K562 (cell line): Measurements from ENCODE around the gene IFI30. TPM values are rescaled to one million over a fixed set of nuclear protein-coding genes. Genes with fewer than 3 reads are reported as not detected.

ENCODE experiments used
- ATAC-seq: fragments of 200-7000 bp; cut with Tn5 transposase; 3 replicates; pipeline ENCODE4 v1.9.1; 2020; ENCODE audit warnings: moderate library complexity
- BruUV-seq: library from RNA; stranded (reverse); fragments of 400-500 nt; replicated peaks from 2 replicates; lab custom pipeline; 2021; lab: Mats Ljungman, UMichigan
- CTCF ChIA-PET: fragments of 300-600 bp; formaldehyde crosslinking; extraction: SDS; loops from one replicate; lab custom pipeline; 2021; ENCODE audit warnings: low intra/inter-chr PET ratio; lab: Yijun Ruan, JAX
- POLR2A ChIA-PET: fragments of 300-600, 350-650 bp; sonication (Branson Sonifier 250); formaldehyde crosslinking; extraction: SDS; loops from one replicate; lab custom pipeline; 2021; ENCODE audit warnings: antibody characterized with exemption, inconsistent platforms; lab: Yijun Ruan, JAX
- DNase-seq, 4 experiments: peaks; one replicate each; pipeline versions ENCODE4 v3.0.0 to v3.0.0-alpha.2; 2011 to 2018; ENCODE audit warnings: low spot score in 3 of 4, mixed read lengths in 3 of 4; ENCODE audit errors: extremely low read depth in 1 of 4
- FAIRE-seq: peaks from 2 replicates; lab custom pipeline; 2011; peaks lifted over from hg19 to GRCh38; lab: Jason Lieb, UNC
- H2AFZ ChIP-seq: 2 replicates; pipeline ENCODE4 v1.6.0; 2011; ENCODE audit warnings: low read depth, low read length, control low read depth, inconsistent platforms
- H3K27ac ChIP-seq: fragments of 200-600 bp; 3 replicates; pipeline ENCODE4 v1.8.0; 2011; ENCODE audit warnings: low read depth, mild to moderate bottlenecking, control low read depth, inconsistent platforms, low read length, moderate library complexity, mixed read lengths; ENCODE audit errors: extremely low read depth
- H3K27me3 ChIP-seq, 2 experiments: fragments of 300-600 bp in 1 of 2; 2 replicates in 1 of 2; 3 replicates in 1 of 2; pipeline versions ENCODE4 v1.6.0 to v1.8.0; 2011; ENCODE audit warnings: inconsistent platforms in 2 of 2, low read length in 2 of 2, mild to moderate bottlenecking in 1 of 2, mixed read lengths in 1 of 2, moderate library complexity in 1 of 2; ENCODE audit not compliant: control insufficient read depth in 2 of 2, insufficient read depth in 2 of 2
- H3K36me3 ChIP-seq: fragments of 300-600 bp; 3 replicates; pipeline ENCODE4 v1.8.0; 2011; ENCODE audit warnings: mild to moderate bottlenecking, low read length, inconsistent platforms; ENCODE audit not compliant: control insufficient read depth, insufficient read depth
- H3K4me1 ChIP-seq, 2 experiments: fragments of 200-600 bp in 1 of 2; replicated peaks in 1 of 2; 2 replicates in 1 of 2; 3 replicates in 1 of 2; pipeline versions ENCODE4 v1.5.1 to v1.8.0; 2011; ENCODE audit warnings: inconsistent platforms in 2 of 2, low read length in 2 of 2, mild to moderate bottlenecking in 1 of 2, mixed read lengths in 1 of 2, moderate library complexity in 1 of 2; ENCODE audit not compliant: control insufficient read depth in 2 of 2, insufficient read depth in 2 of 2
- H3K4me2 ChIP-seq: 2 replicates; pipeline ENCODE4 v1.6.1; 2011; ENCODE audit warnings: low read length, control low read depth, inconsistent platforms, mixed read lengths; ENCODE audit not compliant: insufficient read depth
- H3K4me3 ChIP-seq: fragments of 200-600 bp; sonication (generic), shearing (Covaris generic); 2 replicates; pipeline ENCODE4 v1.5.1; 2016; ENCODE audit warnings: control low read depth, inconsistent platforms
- H3K79me2 ChIP-seq: fragments of 200-600 bp; 3 replicates; pipeline ENCODE4 v1.8.0; 2011; ENCODE audit warnings: low read length, inconsistent platforms; ENCODE audit not compliant: control insufficient read depth, insufficient read depth
- H3K9ac ChIP-seq, 2 experiments: 2 replicates each; pipeline versions ENCODE4 v1.6.0 to v1.6.1; 2011; ENCODE audit warnings: low read depth in 2 of 2, low read length in 2 of 2, control low read depth in 1 of 2, inconsistent platforms in 1 of 2, mild to moderate bottlenecking in 1 of 2, mixed read lengths in 1 of 2; ENCODE audit not compliant: insufficient read depth in 1 of 2
- H3K9me1 ChIP-seq: one replicate; pipeline ENCODE4 v1.6.0; 2011; ENCODE audit warnings: inconsistent platforms, mild to moderate bottlenecking, low read length, moderate library complexity; ENCODE audit not compliant: control insufficient read depth, insufficient read depth
- H3K9me3 ChIP-seq: replicated peaks from 2 replicates; pipeline ENCODE4 v1.5.1; 2011; ENCODE audit warnings: low read depth, low read length, inconsistent platforms; ENCODE audit not compliant: control insufficient read depth, insufficient read depth
- H4K20me1 ChIP-seq: replicated peaks from 2 replicates; pipeline ENCODE4 v1.6.1; 2011; ENCODE audit warnings: low read length, inconsistent platforms, mixed read lengths; ENCODE audit not compliant: control insufficient read depth, insufficient read depth
- BACH1 ChIP-seq: fragments of 200-800 bp; sonication (Bioruptor generic); IDR thresholded peaks from 2 replicates; pipeline ENCODE4 v1.6.1; 2016; ENCODE audit warnings: missing genetic modification characterization, missing compliant biosample characterization
- CEBPG ChIP-seq, 3 experiments: fragments of 200-800 bp in 1 of 3; sonication (Bioruptor generic) in 1 of 3; sonication (generic) in 1 of 3; formaldehyde crosslinking in 1 of 3; IDR thresholded peaks in 2 of 3; conservative IDR thresholded peaks in 1 of 3; 2 replicates each; pipeline versions ENCODE4 v1.6.1 to v1.8.0; 2016 to 2022; ENCODE audit warnings: missing compliant biosample characterization in 2 of 3, missing genetic modification characterization in 2 of 3, mild to moderate bottlenecking in 1 of 3, missing genetic modification reagents in 1 of 3
- FOS ChIP-seq: IDR thresholded peaks from 3 replicates; pipeline ENCODE4 v1.6.1; 2011; ENCODE audit not compliant: insufficient read length; ENCODE audit errors: extremely low read depth
- HNRNPK ChIP-seq: fragments of 200-400 bp; formaldehyde crosslinking; IDR thresholded peaks from one replicate; pipeline ENCODE4 v1.6.1; 2018; ENCODE audit warnings: mild to moderate bottlenecking, low read depth, low read length; ENCODE audit not compliant: poor library complexity, severe bottlenecking
- RCOR1 ChIP-seq, 2 experiments: IDR thresholded peaks; 2 replicates each; pipeline ENCODE4 v1.6.1; 2012; ENCODE audit warnings: low read depth in 2 of 2, low read length in 2 of 2, borderline replicate concordance in 1 of 2, improper control_type of control experiment in 1 of 2
- SMARCA5 ChIP-seq: fragments of 450-650 bp; IDR thresholded peaks from 2 replicates; pipeline ENCODE4 v1.6.1; 2016
- ZNF280A ChIP-seq: fragments of 450-650 bp; IDR thresholded peaks from 2 replicates; pipeline ENCODE4 v1.6.1; 2018; ENCODE audit warnings: mild to moderate bottlenecking, low read depth; ENCODE audit not compliant: partially characterized antibody
- ZSCAN29 ChIP-seq: fragments of 450-650 bp; IDR thresholded peaks from 2 replicates; pipeline ENCODE4 v1.6.1; 2017
- WGBS: fragments of 100-300 bp; shearing (Covaris generic); methylation state at CpG from one replicate; pipeline ENCODE4 v1.1.6; 2016; ENCODE audit warnings: low coverage, mixed read lengths; ENCODE audit not compliant: insufficient coverage; ENCODE audit errors: missing lambda C conversion rate; 5-methylcytosine and 5-hydroxymethylcytosine counted together
- in situ Hi-C: fragments of 300-500 bp; cut with MboI; formaldehyde crosslinking; loops from 4 replicates; pipeline ENCODE4 v1.15.0; 2018; ENCODE audit warnings: inconsistent platforms, mixed read lengths
- intact Hi-C: fragments of 100-400 bp; cut with micrococcal nuclease; formaldehyde crosslinking; loops from 2 replicates; pipeline ENCODE4 v1.14.2; 2022
- polyA plus RNA-seq, 8 experiments: library from polyadenylated mRNA; depleted of rRNA in 4 of 8; stranded (reverse) in 5 of 8; unstranded in 3 of 8; fragments of >200 nt; fragmentation: Nextera tagmentation in 2 of 8; fragmentation: Illumina TruSeq in 1 of 8; extraction: Ambion mirVana in 2 of 8; extraction: Trizol in 1 of 8; gene quantifications; 2 replicates each; pipeline versions ENCODE4 v1.2.1 to v1.2.3, GENCODE V29; 2011 to 2014; ENCODE audit warnings: inconsistent platforms in 1 of 8, missing spikeins in 1 of 8
- total RNA-seq, 7 experiments: library from RNA; depleted of rRNA in 6 of 7; stranded (reverse); fragments of >200 nt in 6 of 7; fragmentation: Illumina TruSeq in 2 of 7; extraction: Trizol in 2 of 7; gene quantifications; 2 replicates each; pipeline versions ENCODE4 v1.2.1 to v1.2.3, GENCODE V29; 2011 to 2021; ENCODE audit warnings: low replicate concordance in 1 of 7
- TF ChIP-seq, protein P1 (sequence below), 2 experiments: fragments of 150-350 bp in 1 of 2; IDR thresholded peaks; 2 replicates each; pipeline ENCODE4 v1.6.1; 2012 to 2016; ENCODE audit warnings: low read depth in 2 of 2, low read length in 2 of 2, mild to moderate bottlenecking in 1 of 2, moderate library complexity in 1 of 2

Gene IFI30
- total and polyA plus RNA-seq, 9 of the 15 experiments (the other 6 are each of a cell fraction or from before 2014, with no cell fraction given): 63.7 to 430 (median 109) TPM

DNA sequence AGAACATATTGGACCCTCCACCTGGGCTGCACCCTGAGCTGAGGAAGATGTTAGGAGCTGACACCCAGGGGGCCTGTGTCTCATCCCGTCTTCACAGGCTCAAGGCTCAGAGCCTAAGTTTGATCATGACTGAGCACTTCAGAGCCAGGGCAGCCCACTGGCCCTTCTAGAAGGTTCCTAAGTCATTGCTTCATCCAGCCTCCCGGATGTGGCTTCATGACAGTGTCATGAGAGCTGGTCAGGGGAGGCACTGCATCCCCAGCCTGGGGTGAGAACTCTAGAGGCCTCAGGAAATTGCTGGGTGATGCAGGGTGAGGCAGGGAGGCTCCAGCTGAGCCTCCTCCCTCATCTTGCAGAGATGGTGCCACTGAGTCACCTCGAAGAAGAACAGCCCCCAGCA is 45.6 kb upstream of the IFI30 start:
- BruUV-seq: no TSS peak
- Histone ChIP-seq H4K20me1 (0 out of 2 replicates have a peak, but pooled peaks cover 4% of the 10 kb centered on the region), H3K9ac (peak overlapping the region in 1 of 2 experiments; percentile 50; a peak in 2 of 4 replicates), H3K79me2 (no peaks in the 10 kb centered on the region), H3K4me2 (no peak overlapping the region), H3K36me3 (peaks cover 58% of the 10 kb centered on the region; the same call in 2 of the 3 replicates), H2AFZ (no peak overlapping the region), H3K4me1 (peaks cover 0 to 16% of the 10 kb centered on the region in 2 experiments; a peak in 2 of 5 replicates), H3K9me3 (no peaks in the 10 kb centered on the region), H3K9me1 (no peaks in the 10 kb centered on the region), H3K27me3 (no peaks in the 10 kb centered on the region), H3K27ac (no peak overlapping the region), H3K4me3 (no peak overlapping the region)
- in situ Hi-C loops: no loop called here
- DNase-seq (no peak), ATAC-seq (peak; percentile 46; the same call in 2 of the 3 replicates), FAIRE-seq (no peak)
- CTCF ChIA-PET: no interaction called here
- intact Hi-C loops: no loop called here
- WGBS: 60% methylated on average over 2 of the region's 3 CpGs
- TF ChIP-seq ZSCAN29: no peak
- peak; percentile 39; the same call in 1 of the 2 replicates for TF ChIP-seq CEBPG (CRISPR knock-in tag; IDR thresholded peaks at IDR 0.05)
- TF ChIP-seq CEBPG (tag; conservative IDR thresholded peaks at IDR 0.05 in 1 of 2, IDR thresholded peaks at IDR 0.05 in 1 of 2): peak in 1 of 2 experiments; percentile 44; a peak in 1 of 4 replicates
- POLR2A ChIA-PET: interaction anchor here (0.5 to 1.7 kb wide), 4 partner anchors 10 to 62 kb away, joined by 3 to 5 read pairs (median 4); no protein-coding TSS in a partner anchor

DNA sequence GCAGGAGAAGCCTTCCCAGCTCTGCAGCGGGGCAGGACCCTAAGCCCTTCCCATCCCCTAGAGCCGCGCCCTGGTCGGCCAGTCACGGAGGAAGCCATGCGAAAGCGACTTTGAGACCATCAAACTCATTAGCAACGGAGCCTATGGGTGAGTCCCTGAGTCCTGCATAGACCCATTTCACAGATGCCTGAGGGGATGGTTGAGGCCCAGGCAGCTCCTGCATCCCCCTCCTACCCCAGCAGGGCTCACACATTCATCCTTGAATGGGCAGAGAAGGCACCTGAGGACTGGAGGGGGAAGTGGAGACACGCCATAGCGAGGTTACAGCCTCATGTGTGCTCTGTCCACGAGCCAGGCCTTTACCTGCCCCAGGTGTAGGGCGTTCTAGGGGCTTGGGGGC is 44.8 kb upstream of the IFI30 start:
- H3K4me1 ChIP-seq: peaks cover 0 to 8% of the 10 kb centered on the region in 2 experiments; a peak in 2 of 5 replicates
- H3K9me1 ChIP-seq: no peaks in the 10 kb centered on the region
- peak overlapping the region in 1 of 2 experiments; percentile 50; a peak in 2 of 4 replicates for H3K9ac ChIP-seq
- H3K79me2 ChIP-seq: no peaks in the 10 kb centered on the region
- CTCF ChIA-PET: no interaction called here
- DNase-seq (no peak), FAIRE-seq (no peak), ATAC-seq (no peak)
- POLR2A ChIA-PET: interaction anchor here (1.0 to 1.7 kb wide), 2 partner anchors 11 to 13 kb away, joined by 3 to 5 read pairs; no protein-coding TSS in a partner anchor
- no peak overlapping the region for H3K4me3 ChIP-seq
- no peak overlapping the region for H2AFZ ChIP-seq
- in situ Hi-C loops: no loop called here
- WGBS: 94% methylated on average over 12 of the region's 12 CpGs
- H3K36me3 ChIP-seq: peaks cover 51% of the 10 kb centered on the region; the same call in 2 of the 3 replicates
- H3K27ac ChIP-seq: no peak overlapping the region
- H3K27me3 ChIP-seq: no peaks in the 10 kb centered on the region
- intact Hi-C loops: no loop called here
- 0 out of 2 replicates have a peak, but pooled peaks cover 4% of the 10 kb centered on the region for H4K20me1 ChIP-seq
- BruUV-seq: no TSS peak
- no peaks in the 10 kb centered on the region for H3K9me3 ChIP-seq
- H3K4me2 ChIP-seq: no peak overlapping the region
- no peak for TF ChIP-seq HNRNPK
- TF ChIP-seq RCOR1 (IDR thresholded peaks at IDR 0.05; ENCODE audit: borderline replicate concordance in 1 of 2, low read depth in 2 of 2, low read length in 2 of 2): 0 out of 4 replicates have a peak, but pooled peaks of 1 of the 2 experiments have one; percentile 29
- no peak for TF ChIP-seq BACH1 (tag)
- TF ChIP-seq SMARCA5: peak; percentile 55; the same call in 1 of the 2 replicates
- no peak for TF ChIP-seq ZNF280A
- TF ChIP-seq, protein P1, sequence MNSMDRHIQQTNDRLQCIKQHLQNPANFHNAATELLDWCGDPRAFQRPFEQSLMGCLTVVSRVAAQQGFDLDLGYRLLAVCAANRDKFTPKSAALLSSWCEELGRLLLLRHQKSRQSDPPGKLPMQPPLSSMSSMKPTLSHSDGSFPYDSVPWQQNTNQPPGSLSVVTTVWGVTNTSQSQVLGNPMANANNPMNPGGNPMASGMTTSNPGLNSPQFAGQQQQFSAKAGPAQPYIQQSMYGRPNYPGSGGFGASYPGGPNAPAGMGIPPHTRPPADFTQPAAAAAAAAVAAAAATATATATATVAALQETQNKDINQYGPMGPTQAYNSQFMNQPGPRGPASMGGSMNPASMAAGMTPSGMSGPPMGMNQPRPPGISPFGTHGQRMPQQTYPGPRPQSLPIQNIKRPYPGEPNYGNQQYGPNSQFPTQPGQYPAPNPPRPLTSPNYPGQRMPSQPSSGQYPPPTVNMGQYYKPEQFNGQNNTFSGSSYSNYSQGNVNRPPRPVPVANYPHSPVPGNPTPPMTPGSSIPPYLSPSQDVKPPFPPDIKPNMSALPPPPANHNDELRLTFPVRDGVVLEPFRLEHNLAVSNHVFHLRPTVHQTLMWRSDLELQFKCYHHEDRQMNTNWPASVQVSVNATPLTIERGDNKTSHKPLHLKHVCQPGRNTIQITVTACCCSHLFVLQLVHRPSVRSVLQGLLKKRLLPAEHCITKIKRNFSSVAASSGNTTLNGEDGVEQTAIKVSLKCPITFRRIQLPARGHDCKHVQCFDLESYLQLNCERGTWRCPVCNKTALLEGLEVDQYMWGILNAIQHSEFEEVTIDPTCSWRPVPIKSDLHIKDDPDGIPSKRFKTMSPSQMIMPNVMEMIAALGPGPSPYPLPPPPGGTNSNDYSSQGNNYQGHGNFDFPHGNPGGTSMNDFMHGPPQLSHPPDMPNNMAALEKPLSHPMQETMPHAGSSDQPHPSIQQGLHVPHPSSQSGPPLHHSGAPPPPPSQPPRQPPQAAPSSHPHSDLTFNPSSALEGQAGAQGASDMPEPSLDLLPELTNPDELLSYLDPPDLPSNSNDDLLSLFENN (IDR thresholded peaks at IDR 0.05; ENCODE audit: low read depth in 2 of 2, low read length in 2 of 2): no peak
- no peak for TF ChIP-seq FOS
